ENCODE results near the gene ATIC.
"Not testable (repeated sequence)": the region's sequence is repeated elsewhere in the genome, so short reads cannot be mapped to it uniquely, and the experiment has no call there.

The ATIC gene

DNA sequence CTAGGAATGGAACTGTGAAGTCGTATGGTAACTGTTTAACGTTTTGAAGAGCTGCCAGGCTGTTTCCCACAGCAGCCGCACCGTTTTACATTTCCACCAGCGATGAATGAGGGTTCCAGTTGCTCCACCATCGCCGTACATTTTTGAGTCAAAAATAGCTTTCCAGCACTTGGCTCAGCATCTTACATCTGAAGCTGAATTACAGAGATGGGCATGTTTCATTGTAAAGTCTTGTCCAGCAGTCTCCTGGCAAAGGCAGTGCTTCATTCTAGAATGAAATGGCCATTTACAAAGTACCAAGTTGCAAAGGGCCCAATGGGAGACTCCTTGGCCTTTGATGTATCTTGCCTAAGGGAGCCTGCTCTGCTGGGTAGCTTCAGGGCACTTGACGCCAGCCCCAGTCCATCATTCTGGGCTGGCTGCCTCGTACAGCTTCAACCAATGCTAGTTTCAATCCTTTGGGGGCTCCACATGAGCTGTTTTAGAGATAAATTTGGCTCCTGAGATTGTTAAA lies 45.1 kb downstream of the ATIC start:
- no peak for TF ChIP-seq ZFX (IDR thresholded peaks at IDR 0.05)
- TF ChIP-seq, protein P1, sequence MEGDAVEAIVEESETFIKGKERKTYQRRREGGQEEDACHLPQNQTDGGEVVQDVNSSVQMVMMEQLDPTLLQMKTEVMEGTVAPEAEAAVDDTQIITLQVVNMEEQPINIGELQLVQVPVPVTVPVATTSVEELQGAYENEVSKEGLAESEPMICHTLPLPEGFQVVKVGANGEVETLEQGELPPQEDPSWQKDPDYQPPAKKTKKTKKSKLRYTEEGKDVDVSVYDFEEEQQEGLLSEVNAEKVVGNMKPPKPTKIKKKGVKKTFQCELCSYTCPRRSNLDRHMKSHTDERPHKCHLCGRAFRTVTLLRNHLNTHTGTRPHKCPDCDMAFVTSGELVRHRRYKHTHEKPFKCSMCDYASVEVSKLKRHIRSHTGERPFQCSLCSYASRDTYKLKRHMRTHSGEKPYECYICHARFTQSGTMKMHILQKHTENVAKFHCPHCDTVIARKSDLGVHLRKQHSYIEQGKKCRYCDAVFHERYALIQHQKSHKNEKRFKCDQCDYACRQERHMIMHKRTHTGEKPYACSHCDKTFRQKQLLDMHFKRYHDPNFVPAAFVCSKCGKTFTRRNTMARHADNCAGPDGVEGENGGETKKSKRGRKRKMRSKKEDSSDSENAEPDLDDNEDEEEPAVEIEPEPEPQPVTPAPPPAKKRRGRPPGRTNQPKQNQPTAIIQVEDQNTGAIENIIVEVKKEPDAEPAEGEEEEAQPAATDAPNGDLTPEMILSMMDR (conservative IDR thresholded peaks at IDR 0.05): no peak
- H3K27ac ChIP-seq: no peak overlapping the region

DNA sequence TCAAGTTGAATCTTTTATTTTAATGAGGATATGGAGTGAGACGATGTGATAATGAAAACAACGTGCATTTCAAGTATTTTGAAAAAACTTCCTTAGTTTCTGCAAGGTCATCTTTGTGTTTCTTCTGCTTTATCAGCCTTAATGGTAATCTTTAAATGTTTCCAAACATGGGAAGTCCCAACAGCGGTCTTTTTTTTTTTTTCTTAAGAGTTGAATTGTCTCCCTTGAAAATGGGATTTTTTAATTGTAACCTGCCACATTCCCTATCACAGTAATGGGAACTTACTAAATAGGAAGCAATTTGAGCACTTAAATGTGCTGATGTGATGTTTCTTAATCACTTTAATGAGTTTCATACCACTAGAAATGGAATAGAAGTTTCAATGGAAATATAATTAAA lies 45.8 kb downstream of the ATIC start:
- no peak for TF ChIP-seq ZFX (IDR thresholded peaks at IDR 0.05)
- TF ChIP-seq, protein P1 (conservative IDR thresholded peaks at IDR 0.05): no peak
- H3K27ac ChIP-seq: no peak overlapping the region

DNA sequence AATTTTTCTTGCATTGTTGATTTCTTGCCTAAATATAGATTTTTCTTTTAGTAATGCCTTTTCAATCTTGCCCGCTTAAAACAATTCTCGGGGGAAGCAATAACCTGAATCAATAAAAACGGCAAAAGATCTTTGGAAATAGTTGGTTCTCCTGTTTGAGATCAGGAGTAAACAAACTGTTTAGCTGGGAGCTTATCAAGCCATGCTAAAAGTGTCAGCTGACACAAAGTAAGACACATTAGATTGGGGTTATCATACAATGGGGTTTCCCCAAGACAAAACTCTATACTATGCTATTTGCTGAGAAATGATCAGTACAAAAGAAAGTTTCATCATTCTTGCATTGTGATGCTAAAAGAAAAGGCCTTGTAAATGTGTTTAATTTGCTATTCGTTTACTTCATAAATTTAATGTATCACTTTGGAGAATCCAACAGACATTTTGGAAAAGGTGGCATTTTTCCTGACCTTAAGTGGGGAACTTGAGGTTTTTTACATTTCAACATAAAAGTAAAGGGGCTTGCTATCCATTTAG lies 46.5 kb downstream of the ATIC start:
- TF ChIP-seq ZFX (IDR thresholded peaks at IDR 0.05): no peak
- TF ChIP-seq, protein P1 (conservative IDR thresholded peaks at IDR 0.05): no peak
- no peak overlapping the region for H3K27ac ChIP-seq

DNA sequence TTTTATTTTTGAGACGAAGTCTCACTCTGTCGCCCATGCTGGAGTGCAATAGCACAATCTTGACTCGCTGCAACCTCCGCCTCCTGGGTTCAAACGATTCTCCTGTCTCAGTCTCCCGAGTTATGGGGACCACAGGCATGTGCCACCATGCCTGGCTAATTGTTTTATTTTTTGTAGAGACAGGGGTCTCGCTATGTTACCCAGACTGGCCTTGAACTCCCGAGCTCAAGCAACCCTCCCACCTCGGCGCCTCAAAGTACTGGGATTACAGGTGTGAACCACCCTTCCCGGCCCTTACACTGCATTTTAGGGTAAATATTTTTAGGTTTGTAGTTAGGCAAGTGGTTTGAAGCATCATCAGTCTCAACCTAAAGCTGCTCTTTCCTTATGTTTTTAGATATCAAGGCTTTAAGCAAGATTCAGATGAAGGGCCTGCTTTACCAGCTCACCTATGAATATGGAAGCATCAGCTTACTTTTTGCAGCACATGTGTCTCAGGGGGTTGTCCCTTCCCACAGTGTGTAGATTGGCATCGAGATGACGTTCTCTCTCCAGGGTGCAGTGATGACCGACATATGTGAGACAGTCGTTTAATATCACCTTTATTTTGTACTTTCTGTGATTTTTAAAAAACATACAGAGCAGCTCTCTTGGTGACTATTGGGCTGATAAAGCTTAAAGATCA lies 47.2 kb downstream of the ATIC start:
- H3K27ac ChIP-seq: no peak overlapping the region
- TF ChIP-seq ZFX (IDR thresholded peaks at IDR 0.05): no peak
- TF ChIP-seq, protein P1 (conservative IDR thresholded peaks at IDR 0.05): no peak

DNA sequence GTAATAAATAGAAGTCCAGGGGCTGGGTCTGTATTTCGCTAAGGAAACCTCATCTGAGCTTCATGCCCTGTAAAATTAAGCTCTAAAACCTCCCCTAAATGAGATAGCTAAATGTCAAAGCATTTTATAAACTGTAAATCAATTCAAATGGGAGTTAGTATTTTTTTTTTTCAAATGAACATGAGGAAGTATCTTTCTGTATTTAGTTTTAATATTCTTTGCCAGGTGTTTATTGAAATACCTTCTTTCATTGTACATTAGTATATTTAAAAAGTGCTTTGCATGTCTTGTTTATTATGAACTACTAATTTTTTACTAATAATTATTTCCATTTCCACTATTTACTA lies 47.7 kb downstream of the ATIC start:
- no peak overlapping the region for H3K27ac ChIP-seq
- TF ChIP-seq, protein P1 (conservative IDR thresholded peaks at IDR 0.05): no peak
- TF ChIP-seq ZFX (IDR thresholded peaks at IDR 0.05): no peak

DNA sequence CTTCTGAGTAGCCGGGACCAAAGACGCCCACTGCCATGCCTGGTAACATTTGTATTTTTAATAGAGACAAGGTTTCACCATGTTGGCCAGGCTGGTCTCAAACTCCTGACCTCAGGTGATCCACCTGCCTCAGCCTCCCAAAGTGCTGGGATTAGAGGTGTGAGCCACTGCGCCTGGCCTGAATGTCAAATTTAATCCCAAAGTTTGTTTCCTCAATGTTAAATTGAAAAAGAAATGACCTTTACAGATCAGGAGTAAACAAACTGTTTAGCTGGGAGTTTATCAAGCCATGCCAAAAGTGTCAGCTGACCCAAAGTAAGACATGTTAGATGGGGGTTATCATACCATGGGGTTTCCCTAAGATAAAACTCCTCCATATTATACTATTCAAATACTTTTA lies 48.2 kb downstream of the ATIC start:
- not testable (repeated sequence) for H3K27ac ChIP-seq

DNA sequence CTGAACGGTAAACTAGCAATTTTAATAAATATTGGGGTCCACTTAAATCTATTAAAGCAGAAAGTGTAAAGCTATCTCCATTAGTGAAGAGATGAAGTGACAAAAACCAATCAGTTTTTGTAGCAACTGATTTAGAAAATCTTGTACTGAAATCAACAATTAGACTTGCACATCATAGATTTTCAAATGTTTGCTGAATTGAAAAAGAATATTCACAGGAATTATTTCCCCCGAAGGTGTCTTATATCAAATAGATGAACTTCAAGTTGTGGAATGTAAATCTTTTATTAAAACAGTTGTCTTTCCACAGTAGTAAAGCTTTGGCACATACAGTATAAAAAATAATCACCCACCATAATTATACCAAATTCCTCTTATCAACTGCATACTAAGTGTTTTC lies 48.7 kb downstream of the ATIC start:
- TF ChIP-seq, protein P1 (conservative IDR thresholded peaks at IDR 0.05): no peak
- no peak for TF ChIP-seq ZFX (IDR thresholded peaks at IDR 0.05)
- no peak overlapping the region for H3K27ac ChIP-seq

All from C4-2B (cell line).